LNCaP clone FGC (cell line): ENCODE data around the gene GABARAPL1.

Experiments
- DNase-seq: peaks from one replicate; pipeline ENCODE4 v3.0.0-alpha.2; 2011; ENCODE audit warnings: low read depth
- H3K4me3 ChIP-seq: 2 replicates; pipeline ENCODE4 v1.5.1; 2011; ENCODE audit warnings: mild to moderate bottlenecking, low read depth, low read length, control low read depth
- CTCF ChIP-seq: IDR thresholded peaks from 2 replicates; pipeline ENCODE4 v1.5.1; 2012; ENCODE audit warnings: mild to moderate bottlenecking; ENCODE audit not compliant: control insufficient read depth, insufficient read depth; ENCODE audit errors: extremely low read depth

The GABARAPL1 gene

GRCh38 chr12:10212739-10213131 is at the start of gene GABARAPL1:
Gene GABARAPL1 (plus strand): TSS chr12:10212877. CDS start chr12:10213130, 253 bp downstream.
- H3K4me3 ChIP-seq = peak within 1 kb of the TSS; percentile 73
- TF ChIP-seq CTCF = no peak
- no peak for DNase-seq

GRCh38 chr12:10163084-10163483 is 49.6 kb upstream of the GABARAPL1 start:
- no peak overlapping the region for H3K4me3 ChIP-seq
- no peak for DNase-seq
- no peak for TF ChIP-seq CTCF

GRCh38 chr12:10165421-10165820 is 47.3 kb upstream of the GABARAPL1 start:
- H3K4me3 ChIP-seq = no peak overlapping the region
- no peak for TF ChIP-seq CTCF
- no peak for DNase-seq

GRCh38 chr12:10167599-10167998 is 45.1 kb upstream of the GABARAPL1 start:
- no peak for DNase-seq
- H3K4me3 ChIP-seq = no peak overlapping the region
- no peak for TF ChIP-seq CTCF

- no peak for TF ChIP-seq CTCF
- no peak overlapping the region for H3K4me3 ChIP-seq
- no peak for DNase-seq
Observed at GRCh38 chr12:10169104-10169503, 43.6 kb upstream of the GABARAPL1 start.

- DNase-seq = no peak
- no peak overlapping the region for H3K4me3 ChIP-seq
- no peak for TF ChIP-seq CTCF
Observed at GRCh38 chr12:10170216-10170615, 42.5 kb upstream of the GABARAPL1 start.

- no peak for TF ChIP-seq CTCF
- H3K4me3 ChIP-seq = no peak within 1 kb of the TSS
- no peak for DNase-seq
Observed at GRCh38 chr12:10171973-10172728, 40.5 kb upstream of the GABARAPL1 start, which contains the start of gene OLR1. Gene OLR1 (minus strand): TSS chr12:10172132. CDS start chr12:10172077, 55 bp downstream.
